HepG2 (cell line): ENCODE results near the gene OLFM2. TPM values are rescaled to one million over a fixed set of nuclear protein-coding genes. Genes with fewer than 3 reads are reported as not detected.

Experiments used
- ATF2 ChIP-seq: sonication (generic); formaldehyde crosslinking; IDR thresholded peaks from 2 replicates; pipeline ENCODE4 v1.4.0; 2020; ENCODE audit warnings: missing genetic modification reagents
- CENPX ChIP-seq: sonication (generic); formaldehyde crosslinking; IDR thresholded peaks from 2 replicates; pipeline ENCODE4 v1.9.0; 2021; ENCODE audit warnings: mild to moderate bottlenecking, missing genetic modification reagents, moderate library complexity
- HIVEP1 ChIP-seq: sonication (generic); formaldehyde crosslinking; IDR thresholded peaks from 2 replicates; pipeline ENCODE4 v1.4.0; 2020; ENCODE audit warnings: mild to moderate bottlenecking, missing genetic modification reagents
- HOXA5 ChIP-seq: sonication (generic); formaldehyde crosslinking; IDR thresholded peaks from 2 replicates; pipeline ENCODE4 v1.4.0; 2020; ENCODE audit warnings: missing genetic modification reagents
- MLX ChIP-seq: IDR thresholded peaks from 2 replicates; pipeline ENCODE4 v1.6.1; 2016
- NFKB2 ChIP-seq: sonication (generic); formaldehyde crosslinking; IDR thresholded peaks from 2 replicates; pipeline ENCODE4 v1.4.0; 2020; ENCODE audit warnings: missing genetic modification reagents, borderline replicate concordance
- NFYC ChIP-seq: IDR thresholded peaks from 2 replicates; pipeline ENCODE4 v1.6.1; 2016; ENCODE audit warnings: missing genetic modification reagents, missing compliant biosample characterization
- PLRG1 ChIP-seq: fragments of 450-650 bp; conservative IDR thresholded peaks from 2 replicates; pipeline ENCODE4 v1.6.1; 2016
- RBM22 ChIP-seq: fragments of 200-400 bp; formaldehyde crosslinking; optimal IDR thresholded peaks from 2 replicates; pipeline ENCODE3; 2017; ENCODE audit warnings: mild to moderate bottlenecking, low read length, moderate library complexity
- SMARCE1 ChIP-seq: fragments of 450-650 bp; IDR thresholded peaks from 2 replicates; pipeline ENCODE4 v1.6.1; 2017; ENCODE audit warnings: borderline replicate concordance
- TBL1XR1 ChIP-seq: fragments of 150-350 bp; IDR thresholded peaks from 2 replicates; pipeline ENCODE4 v1.6.1; 2014; ENCODE audit warnings: borderline replicate concordance, low read length; ENCODE audit not compliant: partially characterized antibody
- ZMYM4 ChIP-seq: sonication (generic); formaldehyde crosslinking; IDR thresholded peaks from 2 replicates; pipeline ENCODE4 v1.8.1; 2023; ENCODE audit warnings: mild to moderate bottlenecking, missing genetic modification reagents
- ZNF30 ChIP-seq: sonication (generic); formaldehyde crosslinking; IDR thresholded peaks from 2 replicates; pipeline ENCODE4 v1.5.0; 2020; ENCODE audit warnings: mild to moderate bottlenecking, missing genetic modification reagents
- ZNF552 ChIP-seq: sonication (generic); formaldehyde crosslinking; IDR thresholded peaks from 2 replicates; pipeline ENCODE4 v1.9.0; 2022; ENCODE audit warnings: missing genetic modification reagents, mild to moderate bottlenecking, borderline replicate concordance
- ZNF713 ChIP-seq: sonication (generic); formaldehyde crosslinking; IDR thresholded peaks from 2 replicates; pipeline ENCODE4 v1.4.0; 2020; ENCODE audit warnings: mild to moderate bottlenecking, missing genetic modification reagents
- ZNF83 ChIP-seq: sonication (generic); formaldehyde crosslinking; IDR thresholded peaks from 2 replicates; pipeline ENCODE4 v1.4.0; 2020; ENCODE audit warnings: missing genetic modification reagents, mild to moderate bottlenecking, borderline replicate concordance
- polyA plus RNA-seq, 8 experiments: library from polyadenylated mRNA; depleted of rRNA in 3 of 8; stranded (reverse) in 7 of 8; unstranded in 1 of 8; fragments of >200 nt; fragmentation: Illumina TruSeq in 4 of 8; extraction: Trizol in 4 of 8; gene quantifications; 2 replicates each; pipeline versions ENCODE4 v1.2.1 to v1.2.3, GENCODE V29; 2011 to 2016; ENCODE audit warnings: low read depth in 4 of 8, missing spikeins in 1 of 8, mixed read lengths in 1 of 8; ENCODE audit not compliant: insufficient read depth in 1 of 8
- total RNA-seq, 5 experiments: library from RNA; depleted of rRNA; stranded (reverse); fragments of >200 nt; fragmentation: Illumina TruSeq; extraction: Trizol; gene quantifications; 2 replicates each; pipeline ENCODE4 v1.2.3, GENCODE V29; 2016; ENCODE audit warnings: low read depth in 1 of 5
- TF ChIP-seq, protein P1 (sequence below): sonication (generic); formaldehyde crosslinking; conservative IDR thresholded peaks from 2 replicates; pipeline ENCODE4 v1.4.0; 2020; ENCODE audit warnings: mild to moderate bottlenecking, missing genetic modification reagents, moderate library complexity

Gene OLFM2
- total and polyA plus RNA-seq, 2 of the 13 experiments (the other 11 are each of a cell fraction or from before 2014, with no cell fraction given): 0.20 to 0.51 TPM

DNA sequence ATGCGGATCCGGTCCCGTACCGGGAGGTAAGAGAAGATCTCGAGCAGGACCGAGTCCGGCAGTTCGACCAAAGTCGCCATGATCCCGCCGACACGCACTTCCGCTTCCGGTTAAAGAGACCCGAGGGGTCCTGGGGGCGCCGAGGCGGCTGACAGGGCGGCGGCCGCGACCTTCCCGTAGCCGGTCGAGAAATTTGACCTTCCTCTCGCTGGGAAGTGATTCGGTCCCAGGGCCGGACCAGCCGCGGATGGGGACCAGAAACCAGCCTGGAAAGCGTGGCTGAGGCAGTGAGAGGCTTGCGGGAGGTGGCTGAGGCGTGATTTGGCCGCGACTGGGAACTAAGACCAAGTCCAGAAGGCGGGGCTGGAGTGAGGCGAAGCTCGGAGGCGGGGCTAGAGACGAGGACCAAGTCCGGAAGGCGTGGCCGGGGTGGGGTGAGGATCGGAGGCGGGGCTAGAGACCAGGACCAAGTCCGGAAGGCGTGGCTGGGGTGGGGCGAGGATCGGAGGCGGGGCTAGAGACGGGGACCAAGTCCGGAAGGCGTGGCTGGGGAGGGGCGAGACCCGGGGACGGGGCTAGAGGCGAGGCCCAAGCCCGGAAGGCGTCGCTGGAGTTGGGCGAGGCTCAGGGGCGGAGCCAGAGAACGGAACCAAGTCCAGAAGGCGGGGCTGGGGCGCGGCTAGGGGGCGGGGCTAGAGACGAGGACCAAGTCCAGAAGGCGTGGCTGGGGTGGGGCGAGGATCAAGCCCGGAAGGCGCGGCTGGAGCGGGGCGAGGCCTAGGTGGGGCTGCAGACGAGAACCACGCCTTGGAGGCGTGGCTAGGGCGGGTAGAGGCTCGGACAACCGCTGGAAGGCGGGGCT lies 117.3 kb downstream of the OLFM2 start, which contains the start of gene FBXL12 (continued):
- TF ChIP-seq RBM22 (no peak), ZNF552 (CRISPR knock-in tag) (0 out of 2 replicates have a peak, but pooled peaks have one; percentile 0), NFKB2 (CRISPR knock-in tag) (peak; percentile 72; the same call in 1 of the 2 replicates), ZMYM4 (CRISPR knock-in tag) (no peak; the same call in none of the 2 replicates), PLRG1 (no peak), SMARCE1 (no peak), TBL1XR1 (no peak), ZNF83 (CRISPR knock-in tag) (no peak), CENPX (CRISPR knock-in tag) (no peak), HOXA5 (CRISPR knock-in tag) (peak; percentile 20; the same call in 1 of the 2 replicates), ZNF713 (CRISPR knock-in tag) (no peak), ZNF30 (CRISPR knock-in tag) (no peak), MLX (CRISPR knock-in tag) (no peak), HIVEP1 (CRISPR knock-in tag) (peak; percentile 80; the same call in 1 of the 2 replicates), NFYC (CRISPR knock-in tag) (peak; percentile 24; the same call in 1 of the 2 replicates), ATF2 (CRISPR knock-in tag) (no peak)
- TF ChIP-seq, protein P1, sequence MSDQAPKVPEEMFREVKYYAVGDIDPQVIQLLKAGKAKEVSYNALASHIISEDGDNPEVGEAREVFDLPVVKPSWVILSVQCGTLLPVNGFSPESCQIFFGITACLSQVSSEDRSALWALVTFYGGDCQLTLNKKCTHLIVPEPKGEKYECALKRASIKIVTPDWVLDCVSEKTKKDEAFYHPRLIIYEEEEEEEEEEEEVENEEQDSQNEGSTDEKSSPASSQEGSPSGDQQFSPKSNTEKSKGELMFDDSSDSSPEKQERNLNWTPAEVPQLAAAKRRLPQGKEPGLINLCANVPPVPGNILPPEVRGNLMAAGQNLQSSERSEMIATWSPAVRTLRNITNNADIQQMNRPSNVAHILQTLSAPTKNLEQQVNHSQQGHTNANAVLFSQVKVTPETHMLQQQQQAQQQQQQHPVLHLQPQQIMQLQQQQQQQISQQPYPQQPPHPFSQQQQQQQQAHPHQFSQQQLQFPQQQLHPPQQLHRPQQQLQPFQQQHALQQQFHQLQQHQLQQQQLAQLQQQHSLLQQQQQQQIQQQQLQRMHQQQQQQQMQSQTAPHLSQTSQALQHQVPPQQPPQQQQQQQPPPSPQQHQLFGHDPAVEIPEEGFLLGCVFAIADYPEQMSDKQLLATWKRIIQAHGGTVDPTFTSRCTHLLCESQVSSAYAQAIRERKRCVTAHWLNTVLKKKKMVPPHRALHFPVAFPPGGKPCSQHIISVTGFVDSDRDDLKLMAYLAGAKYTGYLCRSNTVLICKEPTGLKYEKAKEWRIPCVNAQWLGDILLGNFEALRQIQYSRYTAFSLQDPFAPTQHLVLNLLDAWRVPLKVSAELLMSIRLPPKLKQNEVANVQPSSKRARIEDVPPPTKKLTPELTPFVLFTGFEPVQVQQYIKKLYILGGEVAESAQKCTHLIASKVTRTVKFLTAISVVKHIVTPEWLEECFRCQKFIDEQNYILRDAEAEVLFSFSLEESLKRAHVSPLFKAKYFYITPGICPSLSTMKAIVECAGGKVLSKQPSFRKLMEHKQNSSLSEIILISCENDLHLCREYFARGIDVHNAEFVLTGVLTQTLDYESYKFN (CRISPR knock-in tag): peak; percentile 70
